Ecto neural progenitor cell (in vitro differentiated cells): Measurements from ENCODE around the gene HHAT.

ENCODE experiments used
- DNase-seq: peaks from one replicate; pipeline ENCODE4 v3.0.0-alpha.2; 2018; ENCODE audit warnings: low spot score

The HHAT gene

GRCh38 chr1:210711825-210712612, 383.3 kb downstream of the HHAT start:
- no peak for DNase-seq

- DNase-seq: no peak
Measured at GRCh38 chr1:210715072-210715471, 386.4 kb downstream of the HHAT start.

- DNase-seq: no peak
Measured at GRCh38 chr1:210722410-210723081, 393.8 kb downstream of the HHAT start.

- DNase-seq: no peak
Measured at GRCh38 chr1:210723646-210724045, 394.9 kb downstream of the HHAT start.

- no peak for DNase-seq
Measured at GRCh38 chr1:210724768-210725167, 396.1 kb downstream of the HHAT start.
